SH-SY5Y (cell line): Measurements from ENCODE around the gene BPIFA3.

Source experiments
- GATA2 ChIP-seq: IDR thresholded peaks from 2 replicates; pipeline ENCODE4 v1.6.1; 2011; ENCODE audit warnings: mild to moderate bottlenecking, low read depth, low read length
- GATA3 ChIP-seq: IDR thresholded peaks from 2 replicates; pipeline ENCODE4 v1.6.1; 2011; ENCODE audit warnings: low read depth, mild to moderate bottlenecking, low read length, moderate library complexity

The BPIFA3 gene

GRCh38 chr20:33217052-33217451 lies at the start of gene BPIFA3:
TSS of gene BPIFA3 (plus strand) at chr20:33217352. CDS start at chr20:33217537, 185 bp downstream.
- no peak for TF ChIP-seq GATA3
- no peak for TF ChIP-seq GATA2

- TF ChIP-seq GATA2 (no peak), GATA3 (no peak)
Measured at GRCh38 chr20:33167859-33168258, 49.3 kb upstream of the BPIFA3 start, which contains the start of gene BPIFA2. TSS of gene BPIFA2 (plus strand) at chr20:33168159. CDS start at chr20:33169146, 987 bp downstream.

GRCh38 chr20:33169176-33169794 lies 47.9 kb upstream of the BPIFA3 start:
- TF ChIP-seq GATA2 = no peak
- no peak for TF ChIP-seq GATA3

GRCh38 chr20:33172781-33173180 lies 44.4 kb upstream of the BPIFA3 start:
- TF ChIP-seq GATA3 (no peak), GATA2 (no peak)

GRCh38 chr20:33175123-33175522 lies 42.0 kb upstream of the BPIFA3 start:
- TF ChIP-seq GATA3 = no peak
- no peak for TF ChIP-seq GATA2

- no peak for TF ChIP-seq GATA3
- TF ChIP-seq GATA2 = no peak
Measured at GRCh38 chr20:33176101-33176500, 41.1 kb upstream of the BPIFA3 start.

- no peak for TF ChIP-seq GATA3
- no peak for TF ChIP-seq GATA2
Measured at GRCh38 chr20:33177866-33178265, 39.3 kb upstream of the BPIFA3 start.

- TF ChIP-seq GATA3 (no peak), GATA2 (no peak)
Measured at GRCh38 chr20:33178726-33179125, 38.4 kb upstream of the BPIFA3 start.

- no peak for TF ChIP-seq GATA2
- TF ChIP-seq GATA3 = no peak
Measured at GRCh38 chr20:33180169-33180568, 37.0 kb upstream of the BPIFA3 start.

GRCh38 chr20:33181482-33182093 lies 35.6 kb upstream of the BPIFA3 start:
- no peak for TF ChIP-seq GATA3
- no peak for TF ChIP-seq GATA2

GRCh38 chr20:33183312-33183711 lies 33.8 kb upstream of the BPIFA3 start:
- no peak for TF ChIP-seq GATA3
- TF ChIP-seq GATA2 = no peak

- TF ChIP-seq GATA3 (no peak), GATA2 (no peak)
Measured at GRCh38 chr20:33187491-33187890, 29.7 kb upstream of the BPIFA3 start.

GRCh38 chr20:33188421-33188820 lies 28.7 kb upstream of the BPIFA3 start:
- TF ChIP-seq GATA3 (no peak), GATA2 (no peak)

GRCh38 chr20:33191484-33191883 lies 25.7 kb upstream of the BPIFA3 start:
- no peak for TF ChIP-seq GATA3
- TF ChIP-seq GATA2 = no peak

GRCh38 chr20:33191955-33192354 lies 25.2 kb upstream of the BPIFA3 start:
- TF ChIP-seq GATA2 (no peak), GATA3 (no peak)
